HG02840 (cell line): ENCODE measurements around the gene GLI2.

Source experiments
- ATAC-seq: cut with Tn5 transposase; IDR thresholded peaks from one replicate; pipeline ENCODE4 v1.9.1; 2021; ENCODE audit warnings: mild to moderate bottlenecking, moderate library complexity, moderate number of reproducible peaks; ENCODE audit not compliant: unreplicated experiment, low FRiP score

Gene GLI2

GRCh38 chr2:120783371-120783791, 47.7 kb downstream of the GLI2 start:
- ATAC-seq, result no peak

- no peak for ATAC-seq
Observed at GRCh38 chr2:120783969-120784372, 48.3 kb downstream of the GLI2 start.
